HepG2 (cell line): ENCODE results near the gene SYNE1. TPM values are rescaled to one million over a fixed set of nuclear protein-coding genes. Genes with fewer than 3 reads are reported as not detected.
A peak's percentile ranks its signal among the peaks of the same experiment; 100 is the strongest.

Source experiments
- ADNP ChIP-seq: sonication (generic); formaldehyde crosslinking; IDR thresholded peaks from 2 replicates; pipeline ENCODE4 v1.4.0; 2020; ENCODE audit warnings: missing genetic modification reagents
- KLF11 ChIP-seq: IDR thresholded peaks from 2 replicates; pipeline ENCODE4 v1.6.1; 2016; ENCODE audit warnings: missing compliant biosample characterization
- MAFF ChIP-seq: IDR thresholded peaks from 2 replicates; pipeline ENCODE4 v1.6.1; 2011; ENCODE audit warnings: low read depth, low read length, improper control_type of control experiment
- NFKB2 ChIP-seq: sonication (generic); formaldehyde crosslinking; IDR thresholded peaks from 2 replicates; pipeline ENCODE4 v1.4.0; 2020; ENCODE audit warnings: missing genetic modification reagents, borderline replicate concordance
- ZC3H4 ChIP-seq: sonication (generic); formaldehyde crosslinking; IDR thresholded peaks from 2 replicates; pipeline ENCODE4 v1.4.0; 2020; ENCODE audit warnings: missing genetic modification reagents, borderline replicate concordance
- ZNF10 ChIP-seq: sonication (generic); formaldehyde crosslinking; IDR thresholded peaks from 2 replicates; pipeline ENCODE4 v1.4.0; 2020; ENCODE audit warnings: mild to moderate bottlenecking, low read depth, missing genetic modification reagents, borderline replicate concordance
- ZNF569 ChIP-seq: sonication (generic); formaldehyde crosslinking; IDR thresholded peaks from 2 replicates; pipeline ENCODE4 v1.5.0; 2020; ENCODE audit warnings: mild to moderate bottlenecking, missing genetic modification reagents, moderate library complexity, borderline replicate concordance
- polyA plus RNA-seq, 8 experiments: library from polyadenylated mRNA; depleted of rRNA in 3 of 8; stranded (reverse) in 7 of 8; unstranded in 1 of 8; fragments of >200 nt; fragmentation: Illumina TruSeq in 4 of 8; extraction: Trizol in 4 of 8; gene quantifications; 2 replicates each; pipeline versions ENCODE4 v1.2.1 to v1.2.3, GENCODE V29; 2011 to 2016; ENCODE audit warnings: low read depth in 4 of 8, missing spikeins in 1 of 8, mixed read lengths in 1 of 8; ENCODE audit not compliant: insufficient read depth in 1 of 8
- total RNA-seq, 5 experiments: library from RNA; depleted of rRNA; stranded (reverse); fragments of >200 nt; fragmentation: Illumina TruSeq; extraction: Trizol; gene quantifications; 2 replicates each; pipeline ENCODE4 v1.2.3, GENCODE V29; 2016; ENCODE audit warnings: low read depth in 1 of 5
- TF ChIP-seq, protein P1 (sequence below): sonication (generic); formaldehyde crosslinking; IDR thresholded peaks from 2 replicates; pipeline ENCODE4 v1.5.1; 2020; ENCODE audit warnings: missing genetic modification reagents, mild to moderate bottlenecking, borderline replicate concordance
- TF ChIP-seq, protein P2 (sequence below): sonication (generic); formaldehyde crosslinking; IDR thresholded peaks from 2 replicates; pipeline ENCODE4 v1.8.1; 2023; ENCODE audit warnings: mild to moderate bottlenecking, missing genetic modification reagents, borderline replicate concordance
- TF ChIP-seq, protein P3 (sequence below): sonication (generic); formaldehyde crosslinking; IDR thresholded peaks from 2 replicates; pipeline ENCODE4 v1.5.0; 2020; ENCODE audit warnings: mild to moderate bottlenecking, missing genetic modification reagents, moderate library complexity
- TF ChIP-seq, protein P4 (sequence below), 2 experiments: sonication (generic) in 1 of 2; formaldehyde crosslinking in 1 of 2; IDR thresholded peaks; 2 replicates each; pipeline versions ENCODE4 v1.4.0 to v1.6.1; 2016 to 2020; ENCODE audit warnings: borderline replicate concordance in 1 of 2, low read depth in 1 of 2, mild to moderate bottlenecking in 1 of 2, missing genetic modification reagents in 1 of 2
- TF ChIP-seq, protein P5 (sequence below): sonication (generic); formaldehyde crosslinking; IDR thresholded peaks from 2 replicates; pipeline ENCODE4 v1.4.0; 2020; ENCODE audit warnings: mild to moderate bottlenecking, missing genetic modification reagents, borderline replicate concordance

SYNE1 gene
- total and polyA plus RNA-seq, 2 of the 13 experiments (the other 11 are each of a cell fraction or from before 2014, with no cell fraction given) = 5.5 to 15.9 TPM

DNA sequence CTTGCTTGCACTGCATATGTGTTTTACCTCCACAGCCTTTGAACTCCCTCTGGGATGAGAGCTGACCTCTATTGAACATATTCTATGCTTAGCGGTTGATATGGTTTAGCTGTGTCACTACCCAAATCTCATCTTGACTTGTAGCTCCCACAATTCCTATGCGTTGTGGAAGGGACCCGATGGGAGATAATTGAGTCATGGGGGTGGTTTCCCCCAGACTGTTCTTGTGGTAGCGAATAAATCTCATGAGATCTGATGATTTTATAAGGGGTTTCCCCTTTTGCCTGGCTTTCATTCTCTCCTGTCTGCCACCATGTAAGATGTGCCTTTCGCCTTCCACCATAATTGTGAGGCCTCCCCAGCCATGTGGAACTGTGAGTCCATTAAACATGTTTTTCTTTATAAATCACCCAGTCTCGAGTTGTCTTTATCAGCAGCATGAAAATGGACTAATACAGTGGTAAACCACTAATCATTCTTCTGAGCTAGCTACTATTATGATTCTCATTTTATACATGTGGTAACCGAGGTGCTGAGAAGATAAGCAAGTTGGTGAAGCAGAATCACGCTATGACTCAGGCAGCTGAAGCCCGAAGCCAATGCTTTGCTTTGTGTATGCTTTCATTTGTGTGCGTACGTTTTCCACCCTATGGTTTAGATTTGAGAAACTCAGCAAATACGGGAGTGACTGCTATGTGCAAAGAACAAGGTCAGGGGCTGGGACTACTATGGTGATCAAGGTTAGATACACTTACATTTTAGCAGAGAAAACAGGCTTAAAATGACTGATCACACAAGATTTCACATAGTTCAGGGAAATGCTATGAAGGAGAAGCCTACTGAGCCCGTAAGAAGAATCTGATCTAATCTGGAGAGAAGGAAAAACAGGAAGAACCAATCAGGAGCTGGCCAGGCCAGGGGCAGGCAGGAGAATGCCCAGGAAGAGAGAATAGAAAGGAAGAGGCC, 466.2 kb downstream of the SYNE1 start (continued):
- TF ChIP-seq, protein P1, sequence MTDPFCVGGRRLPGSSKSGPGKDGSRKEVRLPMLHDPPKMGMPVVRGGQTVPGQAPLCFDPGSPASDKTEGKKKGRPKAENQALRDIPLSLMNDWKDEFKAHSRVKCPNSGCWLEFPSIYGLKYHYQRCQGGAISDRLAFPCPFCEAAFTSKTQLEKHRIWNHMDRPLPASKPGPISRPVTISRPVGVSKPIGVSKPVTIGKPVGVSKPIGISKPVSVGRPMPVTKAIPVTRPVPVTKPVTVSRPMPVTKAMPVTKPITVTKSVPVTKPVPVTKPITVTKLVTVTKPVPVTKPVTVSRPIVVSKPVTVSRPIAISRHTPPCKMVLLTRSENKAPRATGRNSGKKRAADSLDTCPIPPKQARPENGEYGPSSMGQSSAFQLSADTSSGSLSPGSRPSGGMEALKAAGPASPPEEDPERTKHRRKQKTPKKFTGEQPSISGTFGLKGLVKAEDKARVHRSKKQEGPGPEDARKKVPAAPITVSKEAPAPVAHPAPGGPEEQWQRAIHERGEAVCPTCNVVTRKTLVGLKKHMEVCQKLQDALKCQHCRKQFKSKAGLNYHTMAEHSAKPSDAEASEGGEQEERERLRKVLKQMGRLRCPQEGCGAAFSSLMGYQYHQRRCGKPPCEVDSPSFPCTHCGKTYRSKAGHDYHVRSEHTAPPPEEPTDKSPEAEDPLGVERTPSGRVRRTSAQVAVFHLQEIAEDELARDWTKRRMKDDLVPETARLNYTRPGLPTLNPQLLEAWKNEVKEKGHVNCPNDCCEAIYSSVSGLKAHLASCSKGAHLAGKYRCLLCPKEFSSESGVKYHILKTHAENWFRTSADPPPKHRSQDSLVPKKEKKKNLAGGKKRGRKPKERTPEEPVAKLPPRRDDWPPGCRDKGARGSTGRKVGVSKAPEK (CRISPR knock-in tag) = no peak
- TF ChIP-seq ZNF569 (CRISPR knock-in tag) (no peak), NFKB2 (no peak), ZNF10 (CRISPR knock-in tag) (no peak), ADNP (CRISPR knock-in tag) (no peak), KLF11 (CRISPR knock-in tag) (no peak), ZC3H4 (CRISPR knock-in tag) (no peak), MAFF (peak; percentile 88)
- TF ChIP-seq, protein P2, sequence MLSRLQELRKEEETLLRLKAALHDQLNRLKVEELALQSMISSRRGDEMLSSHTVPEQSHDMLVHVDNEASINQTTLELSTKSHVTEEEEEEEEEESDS (CRISPR knock-in tag) = peak; percentile 20; the same call in 1 of the 2 replicates
- TF ChIP-seq, protein P3, sequence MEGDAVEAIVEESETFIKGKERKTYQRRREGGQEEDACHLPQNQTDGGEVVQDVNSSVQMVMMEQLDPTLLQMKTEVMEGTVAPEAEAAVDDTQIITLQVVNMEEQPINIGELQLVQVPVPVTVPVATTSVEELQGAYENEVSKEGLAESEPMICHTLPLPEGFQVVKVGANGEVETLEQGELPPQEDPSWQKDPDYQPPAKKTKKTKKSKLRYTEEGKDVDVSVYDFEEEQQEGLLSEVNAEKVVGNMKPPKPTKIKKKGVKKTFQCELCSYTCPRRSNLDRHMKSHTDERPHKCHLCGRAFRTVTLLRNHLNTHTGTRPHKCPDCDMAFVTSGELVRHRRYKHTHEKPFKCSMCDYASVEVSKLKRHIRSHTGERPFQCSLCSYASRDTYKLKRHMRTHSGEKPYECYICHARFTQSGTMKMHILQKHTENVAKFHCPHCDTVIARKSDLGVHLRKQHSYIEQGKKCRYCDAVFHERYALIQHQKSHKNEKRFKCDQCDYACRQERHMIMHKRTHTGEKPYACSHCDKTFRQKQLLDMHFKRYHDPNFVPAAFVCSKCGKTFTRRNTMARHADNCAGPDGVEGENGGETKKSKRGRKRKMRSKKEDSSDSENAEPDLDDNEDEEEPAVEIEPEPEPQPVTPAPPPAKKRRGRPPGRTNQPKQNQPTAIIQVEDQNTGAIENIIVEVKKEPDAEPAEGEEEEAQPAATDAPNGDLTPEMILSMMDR (CRISPR knock-in tag) = no peak
- TF ChIP-seq, protein P4, sequence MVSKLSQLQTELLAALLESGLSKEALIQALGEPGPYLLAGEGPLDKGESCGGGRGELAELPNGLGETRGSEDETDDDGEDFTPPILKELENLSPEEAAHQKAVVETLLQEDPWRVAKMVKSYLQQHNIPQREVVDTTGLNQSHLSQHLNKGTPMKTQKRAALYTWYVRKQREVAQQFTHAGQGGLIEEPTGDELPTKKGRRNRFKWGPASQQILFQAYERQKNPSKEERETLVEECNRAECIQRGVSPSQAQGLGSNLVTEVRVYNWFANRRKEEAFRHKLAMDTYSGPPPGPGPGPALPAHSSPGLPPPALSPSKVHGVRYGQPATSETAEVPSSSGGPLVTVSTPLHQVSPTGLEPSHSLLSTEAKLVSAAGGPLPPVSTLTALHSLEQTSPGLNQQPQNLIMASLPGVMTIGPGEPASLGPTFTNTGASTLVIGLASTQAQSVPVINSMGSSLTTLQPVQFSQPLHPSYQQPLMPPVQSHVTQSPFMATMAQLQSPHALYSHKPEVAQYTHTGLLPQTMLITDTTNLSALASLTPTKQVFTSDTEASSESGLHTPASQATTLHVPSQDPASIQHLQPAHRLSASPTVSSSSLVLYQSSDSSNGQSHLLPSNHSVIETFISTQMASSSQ (IDR thresholded peaks at IDR 0.05; ENCODE audit: low read depth) = no peak
- TF ChIP-seq, protein P4 (CRISPR knock-in tag; IDR thresholded peaks at IDR 0.05; ENCODE audit: borderline replicate concordance) = peak; percentile 15; the same call in 1 of the 2 replicates
- TF ChIP-seq, protein P5, sequence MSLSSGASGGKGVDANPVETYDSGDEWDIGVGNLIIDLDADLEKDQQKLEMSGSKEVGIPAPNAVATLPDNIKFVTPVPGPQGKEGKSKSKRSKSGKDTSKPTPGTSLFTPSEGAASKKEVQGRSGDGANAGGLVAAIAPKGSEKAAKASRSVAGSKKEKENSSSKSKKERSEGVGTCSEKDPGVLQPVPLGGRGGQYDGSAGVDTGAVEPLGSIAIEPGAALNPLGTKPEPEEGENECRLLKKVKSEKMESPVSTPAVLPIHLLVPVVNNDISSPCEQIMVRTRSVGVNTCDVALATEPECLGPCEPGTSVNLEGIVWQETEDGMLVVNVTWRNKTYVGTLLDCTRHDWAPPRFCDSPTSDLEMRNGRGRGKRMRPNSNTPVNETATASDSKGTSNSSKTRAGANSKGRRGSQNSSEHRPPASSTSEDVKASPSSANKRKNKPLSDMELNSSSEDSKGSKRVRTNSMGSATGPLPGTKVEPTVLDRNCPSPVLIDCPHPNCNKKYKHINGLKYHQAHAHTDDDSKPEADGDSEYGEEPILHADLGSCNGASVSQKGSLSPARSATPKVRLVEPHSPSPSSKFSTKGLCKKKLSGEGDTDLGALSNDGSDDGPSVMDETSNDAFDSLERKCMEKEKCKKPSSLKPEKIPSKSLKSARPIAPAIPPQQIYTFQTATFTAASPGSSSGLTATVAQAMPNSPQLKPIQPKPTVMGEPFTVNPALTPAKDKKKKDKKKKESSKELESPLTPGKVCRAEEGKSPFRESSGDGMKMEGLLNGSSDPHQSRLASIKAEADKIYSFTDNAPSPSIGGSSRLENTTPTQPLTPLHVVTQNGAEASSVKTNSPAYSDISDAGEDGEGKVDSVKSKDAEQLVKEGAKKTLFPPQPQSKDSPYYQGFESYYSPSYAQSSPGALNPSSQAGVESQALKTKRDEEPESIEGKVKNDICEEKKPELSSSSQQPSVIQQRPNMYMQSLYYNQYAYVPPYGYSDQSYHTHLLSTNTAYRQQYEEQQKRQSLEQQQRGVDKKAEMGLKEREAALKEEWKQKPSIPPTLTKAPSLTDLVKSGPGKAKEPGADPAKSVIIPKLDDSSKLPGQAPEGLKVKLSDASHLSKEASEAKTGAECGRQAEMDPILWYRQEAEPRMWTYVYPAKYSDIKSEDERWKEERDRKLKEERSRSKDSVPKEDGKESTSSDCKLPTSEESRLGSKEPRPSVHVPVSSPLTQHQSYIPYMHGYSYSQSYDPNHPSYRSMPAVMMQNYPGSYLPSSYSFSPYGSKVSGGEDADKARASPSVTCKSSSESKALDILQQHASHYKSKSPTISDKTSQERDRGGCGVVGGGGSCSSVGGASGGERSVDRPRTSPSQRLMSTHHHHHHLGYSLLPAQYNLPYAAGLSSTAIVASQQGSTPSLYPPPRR (CRISPR knock-in tag) = peak; percentile 52; the same call in 1 of the 2 replicates
